HL-60/S4 (cell line): Measurements from ENCODE around the gene SARS1.

ENCODE experiments used
- in situ Hi-C: fragments of 300-500 bp; cut with MboI; formaldehyde crosslinking; loops from 2 replicates; pipeline ENCODE4 v1.14.3; 2022; ENCODE audit warnings: low sequenced_read_pairs

Gene SARS1

GRCh38 chr1:109258481-109259466, 45.1 kb downstream of the SARS1 start:
- in situ Hi-C loops, result loop anchor here (25.0 kb wide), 1 partner anchor 729 kb away; the partner anchor contains the start of gene AHCYL1

GRCh38 chr1:109259674-109260557, 46.2 kb downstream of the SARS1 start:
- in situ Hi-C loops, result loop anchor here (10.0 to 25.0 kb wide), 2 partner anchors 275 to 727 kb away; partner anchors contain the start of genes AHCYL1 and GPR61

- in situ Hi-C loops, result loop anchor here (10.0 to 25.0 kb wide), 2 partner anchors 274 to 726 kb away; partner anchors contain the start of genes AHCYL1 and GPR61
These were observed 47.3 kb downstream of the SARS1 start for GRCh38 chr1:109261006-109261405.

GRCh38 chr1:109261578-109261977, 47.9 kb downstream of the SARS1 start:
- in situ Hi-C loops, result loop anchor here (10.0 to 25.0 kb wide), 2 partner anchors 273 to 726 kb away; partner anchors contain the start of genes AHCYL1 and GPR61

GRCh38 chr1:109262231-109263055, 48.7 kb downstream of the SARS1 start:
- in situ Hi-C loops, result loop anchor here (10.0 to 25.0 kb wide), 2 partner anchors 272 to 725 kb away; partner anchors contain the start of genes AHCYL1 and GPR61

- in situ Hi-C loops, result loop anchor here (10.0 to 25.0 kb wide), 2 partner anchors 272 to 724 kb away; partner anchors contain the start of genes AHCYL1 and GPR61
These were observed 49.5 kb downstream of the SARS1 start for GRCh38 chr1:109263234-109263596.

- in situ Hi-C loops, result loop anchor here (10.0 to 25.0 kb wide), 2 partner anchors 271 to 724 kb away; partner anchors contain the start of genes AHCYL1 and GPR61
These were observed 50.1 kb downstream of the SARS1 start for GRCh38 chr1:109263597-109264378.

- in situ Hi-C loops, result loop anchor here (10.0 to 25.0 kb wide), 2 partner anchors 270 to 723 kb away; partner anchors contain the start of genes AHCYL1 and GPR61
These were observed 50.6 kb downstream of the SARS1 start for GRCh38 chr1:109264379-109264755.

- in situ Hi-C loops, result loop anchor here (10.0 to 25.0 kb wide), 2 partner anchors 270 to 722 kb away; partner anchors contain the start of genes AHCYL1 and GPR61
These were observed 51.3 kb downstream of the SARS1 start for GRCh38 chr1:109265016-109265415.

- in situ Hi-C loops, result loop anchor here (10.0 to 25.0 kb wide), 2 partner anchors 269 to 721 kb away; partner anchors contain the start of genes AHCYL1 and GPR61
These were observed 52.1 kb downstream of the SARS1 start for GRCh38 chr1:109265741-109266330.

- in situ Hi-C loops, result loop anchor here (10.0 to 25.0 kb wide), 2 partner anchors 268 to 720 kb away; partner anchors contain the start of genes AHCYL1 and GPR61
These were observed 53.2 kb downstream of the SARS1 start for GRCh38 chr1:109266965-109267364.

GRCh38 chr1:109267743-109268300, 54.1 kb downstream of the SARS1 start:
- in situ Hi-C loops, result loop anchor here (10.0 to 25.0 kb wide), 2 partner anchors 267 to 719 kb away; partner anchors contain the start of genes AHCYL1 and GPR61

- in situ Hi-C loops, result loop anchor here (10.0 to 25.0 kb wide), 2 partner anchors 266 to 719 kb away; partner anchors contain the start of genes AHCYL1 and GPR61
These were observed 54.9 kb downstream of the SARS1 start for GRCh38 chr1:109268431-109269211.

GRCh38 chr1:109269212-109269980, 55.7 kb downstream of the SARS1 start:
- in situ Hi-C loops, result loop anchor here (10.0 to 25.0 kb wide), 2 partner anchors 265 to 718 kb away; partner anchors contain the start of genes AHCYL1 and GPR61

- in situ Hi-C loops, result loop anchor here (10.0 to 25.0 kb wide), 2 partner anchors 265 to 717 kb away; partner anchors contain the start of genes AHCYL1 and GPR61
These were observed 56.4 kb downstream of the SARS1 start for GRCh38 chr1:109269981-109270622.
